ENCODE measurements around the gene SLIT3. TPM values are rescaled to one million over a fixed set of nuclear protein-coding genes. Genes with fewer than 3 reads are reported as not detected.

SLIT3 gene
- total and polyA plus RNA-seq, 9 of the 15 experiments (the other 6 are each of a cell fraction or from before 2014, with no cell fraction given) = 0.01 to 0.04 TPM; not detected in 7

GRCh38 chr5:169027501-169028061 is 273.4 kb downstream of the SLIT3 start (continued):
- no peak for TF ChIP-seq PML (IDR thresholded peaks at IDR 0.05; ENCODE audit: low read length)
- TF ChIP-seq KAT8 (IDR thresholded peaks at IDR 0.05; ENCODE audit: low read depth) = no peak
- TF ChIP-seq ARHGAP35 (IDR thresholded peaks at IDR 0.05; ENCODE audit: partially characterized antibody) = no peak
- TF ChIP-seq, protein P1, sequence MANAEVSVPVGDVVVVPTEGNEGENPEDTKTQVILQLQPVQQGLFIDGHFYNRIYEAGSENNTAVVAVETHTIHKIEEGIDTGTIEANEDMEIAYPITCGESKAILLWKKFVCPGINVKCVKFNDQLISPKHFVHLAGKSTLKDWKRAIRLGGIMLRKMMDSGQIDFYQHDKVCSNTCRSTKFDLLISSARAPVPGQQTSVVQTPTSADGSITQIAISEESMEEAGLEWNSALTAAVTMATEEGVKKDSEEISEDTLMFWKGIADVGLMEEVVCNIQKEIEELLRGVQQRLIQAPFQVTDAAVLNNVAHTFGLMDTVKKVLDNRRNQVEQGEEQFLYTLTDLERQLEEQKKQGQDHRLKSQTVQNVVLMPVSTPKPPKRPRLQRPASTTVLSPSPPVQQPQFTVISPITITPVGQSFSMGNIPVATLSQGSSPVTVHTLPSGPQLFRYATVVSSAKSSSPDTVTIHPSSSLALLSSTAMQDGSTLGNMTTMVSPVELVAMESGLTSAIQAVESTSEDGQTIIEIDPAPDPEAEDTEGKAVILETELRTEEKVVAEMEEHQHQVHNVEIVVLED (CRISPR knock-in tag; IDR thresholded peaks at IDR 0.05) = no peak
- TF ChIP-seq SMARCA5 (IDR thresholded peaks at IDR 0.05) = no peak
- TF ChIP-seq MCM7 (IDR thresholded peaks at IDR 0.05) = no peak

DNA sequence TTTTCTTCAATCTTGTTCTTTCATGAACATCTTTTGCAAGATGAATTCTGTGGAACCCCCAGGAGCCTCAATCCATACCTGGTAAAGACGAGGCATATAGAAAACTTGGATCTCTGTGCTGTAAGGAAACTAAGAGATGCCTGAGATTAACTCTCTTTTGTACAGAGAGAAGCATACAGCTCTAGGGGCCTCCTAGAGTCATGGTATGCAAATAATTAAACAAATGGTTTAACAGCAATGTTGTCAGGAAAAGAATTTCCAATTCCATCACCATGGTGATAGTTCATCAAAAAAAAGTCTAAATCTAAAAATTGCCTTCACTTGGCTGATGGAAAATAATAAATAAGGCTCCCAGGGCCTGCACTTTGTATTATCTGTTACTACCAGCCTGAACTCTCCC is 275.4 kb downstream of the SLIT3 start:
- FAIRE-seq (no peak), DNase-seq (ENCODE audit: extremely low read depth in 1 of 4, low spot score in 3 of 4) (no peak), ATAC-seq (no peak)
- no peak overlapping the region for H2AFZ ChIP-seq (ENCODE audit: low read depth, low read length)
- CTCF ChIA-PET (ENCODE audit: low intra/inter-chr PET ratio) = no interaction called here
- H3K79me2 ChIP-seq (ENCODE audit: control insufficient read depth, insufficient read depth, low read length) = no peaks in the 10 kb centered on the region
- H3K9me3 ChIP-seq (replicated peaks; ENCODE audit: control insufficient read depth, insufficient read depth, low read depth, low read length) = no peaks in the 10 kb centered on the region
- in situ Hi-C loops (cut with MboI) = no loop called here
- TF ChIP-seq ZNF165 (CRISPR knock-in tag; IDR thresholded peaks at IDR 0.05; ENCODE audit: borderline replicate concordance) = no peak
- TF ChIP-seq RAD21 (CRISPR knock-in tag; conservative IDR thresholded peaks at IDR 0.05 in 1 of 2, IDR thresholded peaks at IDR 0.05 in 1 of 2) = no peak
- no peak for TF ChIP-seq SP2 (IDR thresholded peaks at IDR 0.05; ENCODE audit: extremely low read depth, low read depth, low read length, poor library complexity, severe bottlenecking)
- no peak for TF ChIP-seq CCAR2 (IDR thresholded peaks at IDR 0.05; ENCODE audit: low read depth, low read length)
- TF ChIP-seq NR0B1 (IDR thresholded peaks at IDR 0.05; ENCODE audit: partially characterized antibody) = no peak
- no peak for TF ChIP-seq ZNF239 (CRISPR knock-in tag; IDR thresholded peaks at IDR 0.05)
- no peak for TF ChIP-seq FOSL1 (tag; conservative IDR thresholded peaks at IDR 0.05)
- no peak for TF ChIP-seq MTA1 (IDR thresholded peaks at IDR 0.05; ENCODE audit: borderline replicate concordance)
- no peak for TF ChIP-seq CHCHD3 (CRISPR knock-in tag; IDR thresholded peaks at IDR 0.05)
- TF ChIP-seq MAZ (CRISPR knock-in tag; conservative IDR thresholded peaks at IDR 0.05 in 1 of 2, IDR thresholded peaks at IDR 0.05 in 1 of 2) = no peak
- no peak for TF ChIP-seq ESRRB (CRISPR knock-in tag; IDR thresholded peaks at IDR 0.05; ENCODE audit: borderline replicate concordance)
- TF ChIP-seq BMI1 (IDR thresholded peaks at IDR 0.05; ENCODE audit: low read length) = no peak
- H3K4me3 ChIP-seq = no peak overlapping the region
- H3K27me3 ChIP-seq (ENCODE audit: control insufficient read depth in 2 of 2, insufficient read depth in 2 of 2, low read length in 2 of 2) = no peaks in the 10 kb centered on the region
- no TSS peak for BruUV-seq (replicated peaks)
- 0% methylated on average over 1 of the region's 1 CpG for WGBS (ENCODE audit: insufficient coverage, low coverage, missing lambda C conversion rate)
- POLR2A ChIA-PET = no interaction called here
- H4K20me1 ChIP-seq (replicated peaks; ENCODE audit: control insufficient read depth, insufficient read depth, low read length) = no peaks in the 10 kb centered on the region
- H3K9ac ChIP-seq (ENCODE audit: insufficient read depth in 1 of 2, low read depth in 2 of 2, low read length in 2 of 2) = no peak overlapping the region
- intact Hi-C loops (cut with micrococcal nuclease) = no loop called here
- no peak overlapping the region for H3K27ac ChIP-seq (ENCODE audit: extremely low read depth, low read depth, low read length)
- no peaks in the 10 kb centered on the region for H3K9me1 ChIP-seq (ENCODE audit: control insufficient read depth, insufficient read depth, low read length)
- H3K4me1 ChIP-seq (replicated peaks in 1 of 2; ENCODE audit: control insufficient read depth in 2 of 2, insufficient read depth in 2 of 2, low read length in 2 of 2) = no peaks in the 10 kb centered on the region
- H3K36me3 ChIP-seq (ENCODE audit: control insufficient read depth, insufficient read depth, low read length) = no peaks in the 10 kb centered on the region
- no peak overlapping the region for H3K4me2 ChIP-seq (ENCODE audit: insufficient read depth, low read length)
